Activated naive CD8-positive, alpha-beta T cell treated with anti-CD3 and anti-CD28 coated beads, Interleukin-2, amount 50 U/mL, for 24 hours (primary cell): Measurements from ENCODE around the gene TMEM39B.
"Not testable (repeated sequence)": the region's sequence is repeated elsewhere in the genome, so short reads cannot be mapped to it uniquely, and the experiment has no call there.

Experiments
- ATAC-seq: fragments of 150-1000 bp; cut with Tn5 transposase; one replicate; pipeline ENCODE4 v1.10.0; 2021
- DNase-seq: peaks from one replicate; pipeline ENCODE4 v3.0.0; 2021
- H3K27ac Mint-ChIP-seq: one replicate; pipeline ENCODE4 v1.8.0; 2021; ENCODE audit warnings: mild to moderate bottlenecking, mixed read lengths
- H3K27me3 Mint-ChIP-seq: one replicate; pipeline ENCODE4 v1.8.0; 2021; ENCODE audit warnings: mixed read lengths
- H3K36me3 Mint-ChIP-seq: one replicate; pipeline ENCODE4 v1.8.0; 2021; ENCODE audit warnings: low read depth, mixed read lengths
- H3K4me1 Mint-ChIP-seq: one replicate; pipeline ENCODE4 v1.8.0; 2021; ENCODE audit warnings: mixed read lengths
- H3K4me3 Mint-ChIP-seq: one replicate; pipeline ENCODE4 v1.8.0; 2021; ENCODE audit warnings: mild to moderate bottlenecking, moderate library complexity, mixed read lengths
- H3K9me3 Mint-ChIP-seq: one replicate; pipeline ENCODE4 v1.8.0; 2021; ENCODE audit warnings: mixed read lengths

Gene TMEM39B

GRCh38 chr1:32143302-32143695, 70.6 kb downstream of the TMEM39B start:
- not testable (repeated sequence) for H3K27me3 Mint-ChIP-seq, H3K9me3 Mint-ChIP-seq, DNase-seq, H3K4me3 Mint-ChIP-seq, ATAC-seq
- Mint-ChIP-seq H3K4me1 (peaks cover 55% of the 10 kb centered on the region), H3K27ac (peak overlapping the region; percentile 13), H3K36me3 (peaks cover 26% of the 10 kb centered on the region)

GRCh38 chr1:32144033-32144432, 71.3 kb downstream of the TMEM39B start:
- ATAC-seq (no peak), DNase-seq (no peak)
- peaks cover 3% of the 10 kb centered on the region for H3K9me3 Mint-ChIP-seq
- peaks cover 48% of the 10 kb centered on the region for H3K4me1 Mint-ChIP-seq
- peaks cover 30% of the 10 kb centered on the region for H3K36me3 Mint-ChIP-seq
- no peak overlapping the region for H3K27ac Mint-ChIP-seq
- no peak overlapping the region for H3K4me3 Mint-ChIP-seq
- H3K27me3 Mint-ChIP-seq, result no peaks in the 10 kb centered on the region

GRCh38 chr1:32147799-32148198, 75.1 kb downstream of the TMEM39B start:
- not testable (repeated sequence) for H3K27ac Mint-ChIP-seq, ATAC-seq, H3K27me3 Mint-ChIP-seq, H3K9me3 Mint-ChIP-seq, H3K4me3 Mint-ChIP-seq, DNase-seq
- H3K4me1 Mint-ChIP-seq, result peaks cover 33% of the 10 kb centered on the region
- peaks cover 26% of the 10 kb centered on the region for H3K36me3 Mint-ChIP-seq

GRCh38 chr1:32150847-32151246, 78.1 kb downstream of the TMEM39B start:
- Mint-ChIP-seq H3K27ac (no peak overlapping the region), H3K4me1 (peaks cover 12% of the 10 kb centered on the region), H3K27me3 (no peaks in the 10 kb centered on the region), H3K4me3 (no peak overlapping the region), H3K36me3 (peaks cover 22% of the 10 kb centered on the region), H3K9me3 (peaks cover 4% of the 10 kb centered on the region)
- DNase-seq (no peak), ATAC-seq (no peak)

GRCh38 chr1:32151319-32151787, 78.6 kb downstream of the TMEM39B start:
- Mint-ChIP-seq H3K36me3 (peaks cover 27% of the 10 kb centered on the region), H3K27ac (no peak overlapping the region)

More at GRCh38 chr1:32151319-32151787, 78.6 kb downstream of the TMEM39B start:
- DNase-seq (no peak), ATAC-seq (no peak)
- Mint-ChIP-seq H3K4me3 (no peak overlapping the region), H3K27me3 (no peaks in the 10 kb centered on the region), H3K9me3 (peaks cover 4% of the 10 kb centered on the region), H3K4me1 (peaks cover 9% of the 10 kb centered on the region)
